ENCODE measurements around the gene TNFRSF6B. TPM values are rescaled to one million over a fixed set of nuclear protein-coding genes. Genes with fewer than 3 reads are reported as not detected.

Gene TNFRSF6B
- total RNA-seq, 1 donor from 2014 or later = 817 TPM

DNA sequence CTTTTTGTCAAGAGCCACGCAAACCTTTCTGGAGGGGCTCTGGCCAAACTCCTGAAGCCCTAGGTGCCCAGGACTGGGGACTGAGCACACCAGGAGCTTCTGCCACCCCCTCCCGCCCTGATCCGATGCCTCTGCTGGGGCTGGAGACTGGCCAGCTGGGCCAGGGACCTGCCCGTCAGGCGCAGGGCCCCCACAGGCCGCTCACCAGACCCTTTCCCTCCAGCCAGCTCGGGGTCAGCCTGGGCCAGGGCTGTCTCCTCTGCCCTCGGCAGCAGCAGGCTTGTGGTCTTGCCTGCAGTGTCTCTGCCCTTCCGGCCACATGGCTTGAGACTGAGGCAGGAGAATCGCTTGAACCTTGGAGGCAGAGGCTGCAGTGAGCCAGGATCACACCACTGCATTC lies 23.8 kb upstream of the TNFRSF6B start:
- H3K4me3 ChIP-seq (ENCODE audit: low read depth, low read length) = no peak overlapping the region
- DNase-seq (ENCODE audit: low read depth) = no peak
- TF ChIP-seq, protein P1, sequence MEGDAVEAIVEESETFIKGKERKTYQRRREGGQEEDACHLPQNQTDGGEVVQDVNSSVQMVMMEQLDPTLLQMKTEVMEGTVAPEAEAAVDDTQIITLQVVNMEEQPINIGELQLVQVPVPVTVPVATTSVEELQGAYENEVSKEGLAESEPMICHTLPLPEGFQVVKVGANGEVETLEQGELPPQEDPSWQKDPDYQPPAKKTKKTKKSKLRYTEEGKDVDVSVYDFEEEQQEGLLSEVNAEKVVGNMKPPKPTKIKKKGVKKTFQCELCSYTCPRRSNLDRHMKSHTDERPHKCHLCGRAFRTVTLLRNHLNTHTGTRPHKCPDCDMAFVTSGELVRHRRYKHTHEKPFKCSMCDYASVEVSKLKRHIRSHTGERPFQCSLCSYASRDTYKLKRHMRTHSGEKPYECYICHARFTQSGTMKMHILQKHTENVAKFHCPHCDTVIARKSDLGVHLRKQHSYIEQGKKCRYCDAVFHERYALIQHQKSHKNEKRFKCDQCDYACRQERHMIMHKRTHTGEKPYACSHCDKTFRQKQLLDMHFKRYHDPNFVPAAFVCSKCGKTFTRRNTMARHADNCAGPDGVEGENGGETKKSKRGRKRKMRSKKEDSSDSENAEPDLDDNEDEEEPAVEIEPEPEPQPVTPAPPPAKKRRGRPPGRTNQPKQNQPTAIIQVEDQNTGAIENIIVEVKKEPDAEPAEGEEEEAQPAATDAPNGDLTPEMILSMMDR (conservative IDR thresholded peaks at IDR 0.05; ENCODE audit: low read depth, low read length) = no peak

DNA sequence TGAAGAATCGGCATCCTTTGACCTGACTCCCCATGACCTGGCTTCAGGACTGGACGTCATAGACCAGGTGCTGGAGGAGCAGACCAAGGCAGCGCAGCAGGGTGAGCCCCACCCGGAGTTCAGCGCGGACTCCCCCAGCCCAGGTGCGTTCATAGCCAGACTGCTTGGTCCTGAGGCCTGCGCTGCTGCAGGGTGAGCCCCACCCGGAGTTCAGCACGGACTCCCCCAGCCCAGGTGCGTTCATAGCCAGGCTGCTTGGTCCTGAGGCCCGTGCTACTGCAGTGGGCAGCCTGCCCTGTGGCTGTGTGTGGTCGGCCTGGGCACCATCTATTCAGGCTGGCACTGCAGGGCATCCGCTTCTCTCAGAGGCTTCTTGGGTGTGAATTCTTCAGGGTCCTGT lies 22.5 kb upstream of the TNFRSF6B start:
- TF ChIP-seq, protein P1 (conservative IDR thresholded peaks at IDR 0.05; ENCODE audit: low read depth, low read length) = no peak
- no peak overlapping the region for H3K4me3 ChIP-seq (ENCODE audit: low read depth, low read length)
- no peak for DNase-seq (ENCODE audit: low read depth)

DNA sequence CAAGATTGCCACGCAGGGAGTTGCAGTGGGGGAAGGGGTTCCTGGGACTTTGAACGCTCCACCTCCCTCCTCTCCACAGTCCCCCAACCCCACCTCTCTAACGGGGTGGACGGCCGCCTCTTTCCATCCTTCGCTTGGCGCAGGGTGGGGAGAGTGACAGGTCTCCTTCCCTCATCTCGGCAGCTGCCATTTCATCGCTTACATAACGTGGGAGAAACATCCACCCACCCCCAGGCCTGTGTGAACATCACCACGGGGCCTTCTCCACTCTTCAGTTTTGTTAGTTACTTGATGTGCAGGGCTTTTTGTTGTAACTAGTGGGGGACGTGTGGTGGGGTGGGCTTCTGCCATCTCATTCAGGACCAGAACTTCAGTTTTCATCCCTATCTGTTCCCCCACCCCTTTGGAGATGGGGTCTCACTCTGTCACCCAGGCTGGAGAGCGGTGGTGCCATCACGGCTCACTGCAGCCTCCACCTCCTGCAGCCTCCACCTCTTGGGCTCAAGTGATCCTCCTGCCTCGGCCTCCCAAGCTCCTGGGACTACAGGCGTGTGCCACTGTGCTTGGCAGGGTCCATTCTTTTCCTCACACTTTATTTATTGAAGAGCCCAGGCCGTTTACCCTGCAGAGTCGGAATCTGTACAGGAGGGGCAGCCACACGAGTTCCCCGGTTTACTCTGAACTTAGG lies 20.6 kb upstream of the TNFRSF6B start:
- no peak overlapping the region for H3K4me3 ChIP-seq (ENCODE audit: low read depth, low read length)
- DNase-seq (ENCODE audit: low read depth) = no peak
- TF ChIP-seq, protein P1 (conservative IDR thresholded peaks at IDR 0.05; ENCODE audit: low read depth, low read length) = no peak

DNA sequence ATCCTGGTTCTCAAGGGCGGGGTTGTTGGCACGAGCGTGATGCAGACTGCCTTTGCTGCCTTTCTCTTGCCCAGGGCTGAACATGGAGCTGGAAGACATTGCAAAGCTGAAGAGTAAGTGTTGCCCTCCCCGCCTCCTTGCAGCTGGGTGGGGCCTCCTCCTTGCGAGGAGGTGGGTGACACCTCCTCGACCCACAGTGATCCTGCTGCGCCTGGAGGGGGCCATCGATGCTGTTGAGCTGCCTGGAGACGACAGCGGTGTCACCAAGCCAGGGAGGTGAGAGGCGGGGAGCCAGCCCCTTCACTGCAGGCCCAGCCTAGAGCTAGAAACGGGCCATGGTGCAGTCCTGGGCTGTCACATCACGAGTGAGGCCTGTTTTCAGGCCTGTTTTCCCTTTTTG lies 18.4 kb upstream of the TNFRSF6B start:
- TF ChIP-seq, protein P1 (conservative IDR thresholded peaks at IDR 0.05; ENCODE audit: low read depth, low read length) = no peak

DNA sequence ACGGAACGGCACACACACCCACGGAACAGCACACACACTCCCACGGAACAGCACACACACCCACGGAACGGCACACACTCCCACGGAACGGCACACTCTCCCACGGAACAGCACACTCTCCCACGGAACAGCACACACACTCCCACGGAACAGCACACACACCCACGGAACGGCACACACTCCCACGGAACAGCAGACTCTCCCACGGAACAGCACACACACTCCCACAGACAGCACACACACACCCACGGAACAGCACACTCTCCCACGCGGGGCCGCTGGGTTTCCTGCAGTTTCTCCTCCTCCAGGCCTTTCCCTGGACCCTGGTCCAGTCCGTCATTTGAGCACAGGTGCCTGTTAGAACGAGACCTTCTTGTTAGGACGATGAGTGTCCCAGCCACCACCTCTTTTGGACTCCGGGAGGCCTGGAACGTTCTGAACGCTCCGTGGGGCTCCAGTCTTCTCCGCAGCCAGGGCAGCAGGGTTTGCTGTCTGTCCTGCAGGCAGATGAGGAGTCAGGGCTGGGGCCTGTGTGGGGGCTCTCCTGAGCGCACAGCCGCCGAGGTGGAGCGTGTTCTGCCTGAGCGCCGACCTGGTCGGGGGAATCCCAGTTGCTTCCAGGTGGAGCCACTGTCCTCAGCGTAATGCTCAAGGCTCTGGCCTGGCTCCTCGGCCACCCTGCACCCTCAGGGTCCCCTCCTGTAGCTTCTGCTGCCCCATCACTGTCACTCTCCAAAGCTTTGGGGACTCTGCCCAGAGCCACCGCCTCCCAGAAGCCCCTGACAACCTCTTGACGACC lies 17.6 kb upstream of the TNFRSF6B start:
- no peak for DNase-seq (ENCODE audit: low read depth)
- TF ChIP-seq, protein P1 (conservative IDR thresholded peaks at IDR 0.05; ENCODE audit: low read depth, low read length) = no peak
- no peak overlapping the region for H3K4me3 ChIP-seq (ENCODE audit: low read depth, low read length)

More for the DNA sequence above, 18.4 kb upstream of the TNFRSF6B start:
- H3K4me3 ChIP-seq (ENCODE audit: low read depth, low read length) = no peak overlapping the region
- DNase-seq (ENCODE audit: low read depth) = no peak

DNA sequence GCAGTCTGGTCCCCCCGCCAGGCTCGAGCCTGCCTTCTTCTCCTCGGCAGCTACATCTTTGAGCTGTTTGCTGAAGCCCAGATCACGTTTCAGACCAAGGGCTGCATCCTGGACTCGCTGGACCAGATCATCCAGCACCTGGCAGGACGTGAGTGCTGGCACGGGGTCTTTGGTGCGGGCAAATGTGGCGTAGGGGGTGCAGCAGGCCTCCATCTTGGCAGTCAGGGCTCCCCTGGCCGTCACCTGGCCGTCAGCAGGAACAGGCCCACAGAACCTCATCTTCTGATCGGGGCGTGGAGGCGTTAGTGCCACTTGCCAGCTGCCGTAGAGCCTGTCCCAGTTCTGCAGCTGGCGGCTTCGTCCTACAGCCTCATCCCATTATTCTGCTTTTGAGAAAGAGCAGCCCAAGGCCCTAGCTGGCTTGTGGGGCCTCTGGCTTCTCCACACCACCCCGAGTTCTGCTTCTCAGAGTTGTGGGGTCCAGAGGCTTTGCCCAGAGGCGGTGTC lies 16.6 kb upstream of the TNFRSF6B start:
- DNase-seq (ENCODE audit: low read depth) = no peak

More for the DNA sequence above, 16.6 kb upstream of the TNFRSF6B start:
- TF ChIP-seq, protein P1 (conservative IDR thresholded peaks at IDR 0.05; ENCODE audit: low read depth, low read length) = no peak
- H3K4me3 ChIP-seq (ENCODE audit: low read depth, low read length) = no peak overlapping the region

Measured in epithelial cell of proximal tubule (primary cell).